Omental fat pad (tissue), 4 donors: ENCODE measurements around the gene LCN12. TPM values are rescaled to one million over a fixed set of nuclear protein-coding genes. Genes with fewer than 3 reads are reported as not detected.

Experiments
- ATAC-seq: fragments of 150-250 bp; one replicate; pipeline ENCODE4 v1.9.1; 2016; ENCODE audit warnings: mild to moderate bottlenecking, moderate library complexity; ENCODE audit not compliant: low FRiP score
- DNase-seq: peaks from one replicate; pipeline ENCODE4 v3.0.0-alpha.2; 2019; ENCODE audit warnings: low spot score
- CTCF ChIP-seq, 3 donors: fragments of 450-650 bp; IDR thresholded peaks; one replicate each; pipeline ENCODE4 v1.5.1; 2016 to 2017; ENCODE audit warnings: antibody characterized with exemption in 3 of 3, mild to moderate bottlenecking in 3 of 3, moderate library complexity in 2 of 3
- total RNA-seq, 4 donors: library from RNA; depleted of rRNA; stranded (reverse); fragments of >200 nt; gene quantifications; one replicate each; pipeline ENCODE4 v1.1.0, GENCODE V29; 2016

The LCN12 gene
- total RNA-seq, 4 donors from 2014 or later = 0.46 TPM; not detected in 3

- ATAC-seq = no peak
- TF ChIP-seq CTCF (IDR thresholded peaks at IDR 0.05) = no peak
- no peak for DNase-seq
Observed at GRCh38 chr9:136927343-136928271, 24.5 kb upstream of the LCN12 start.

GRCh38 chr9:136928591-136928990, 23.5 kb upstream of the LCN12 start:
- no peak for ATAC-seq
- no peak for DNase-seq
- no peak for TF ChIP-seq CTCF (IDR thresholded peaks at IDR 0.05)

- DNase-seq (no peak), ATAC-seq (no peak)
- TF ChIP-seq CTCF (IDR thresholded peaks at IDR 0.05) = no peak
Observed at GRCh38 chr9:136930014-136930413, 22.1 kb upstream of the LCN12 start.

DNA sequence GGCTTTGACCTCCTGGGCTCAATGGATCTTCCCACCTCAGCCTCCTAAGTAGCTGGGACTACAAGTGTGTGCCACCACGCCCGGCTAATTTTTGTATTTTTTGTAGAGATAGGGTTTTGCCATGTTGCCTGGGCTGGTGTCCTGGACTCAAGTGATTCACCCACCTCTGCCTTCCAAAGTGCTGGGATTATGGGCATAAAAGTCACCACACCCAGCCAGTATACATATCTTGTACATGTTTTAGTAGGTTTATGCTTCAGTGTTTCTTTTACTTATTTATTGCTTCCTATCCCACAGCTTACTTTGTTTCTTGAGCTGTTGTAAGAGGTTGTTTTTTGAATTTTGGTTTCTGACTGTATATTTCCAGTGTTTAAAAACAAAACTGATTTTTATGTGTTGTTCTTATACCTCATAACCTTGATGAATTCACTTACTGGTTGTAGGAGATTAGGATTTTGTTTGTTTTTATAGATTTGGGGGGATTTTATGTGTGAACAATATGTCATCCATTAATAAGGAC, 20.4 kb upstream of the LCN12 start:
- DNase-seq = no peak
- ATAC-seq = no peak
- no peak for TF ChIP-seq CTCF (IDR thresholded peaks at IDR 0.05)

DNA sequence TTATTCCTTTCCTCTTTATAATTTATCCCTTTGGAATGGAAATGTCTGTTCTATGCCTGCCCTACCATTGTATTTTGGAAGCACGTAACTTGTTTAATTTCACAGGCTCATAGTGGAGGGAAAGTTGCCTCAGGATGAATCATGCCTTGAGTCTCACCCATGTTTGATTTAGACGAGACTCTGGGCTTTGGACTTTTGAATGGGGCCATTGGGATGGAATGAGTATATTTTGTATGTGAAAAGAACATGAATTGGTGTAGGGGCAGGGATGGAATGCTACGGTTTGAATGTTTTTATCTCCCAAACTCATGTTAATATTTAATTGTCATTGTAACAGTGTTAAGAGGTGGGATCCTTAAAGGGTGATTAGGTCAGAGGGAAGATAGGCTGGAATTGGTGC, 17.8 kb upstream of the LCN12 start:
- no peak for ATAC-seq
- no peak for DNase-seq

GRCh38 chr9:136935651-136936050, 16.4 kb upstream of the LCN12 start:
- DNase-seq (no peak), ATAC-seq (no peak)
- TF ChIP-seq CTCF (IDR thresholded peaks at IDR 0.05) = no peak

More for the DNA sequence above, 17.8 kb upstream of the LCN12 start:
- no peak for TF ChIP-seq CTCF (IDR thresholded peaks at IDR 0.05)
